Keratinocyte (primary cell): Measurements from ENCODE around the gene DET1. TPM values are rescaled to one million over a fixed set of nuclear protein-coding genes. Genes with fewer than 3 reads are reported as not detected.
A peak's percentile ranks its signal among the peaks of the same experiment; 100 is the strongest.
"Not testable (repeated sequence)": the region's sequence is repeated elsewhere in the genome, so short reads cannot be mapped to it uniquely, and the experiment has no call there.

Experiments
- DNase-seq: peaks from one replicate; pipeline ENCODE4 v3.0.0-alpha.2; 2011; ENCODE audit warnings: low read depth, missing footprints, low spot score
- FAIRE-seq: peaks from 2 replicates; lab custom pipeline; 2011; peaks lifted over from hg19 to GRCh38; lab: Jason Lieb, UNC
- H2AFZ ChIP-seq: 2 replicates; pipeline ENCODE4 v1.6.0; 2012; ENCODE audit warnings: low read length, control low read depth, inconsistent platforms; ENCODE audit not compliant: control insufficient read depth
- H3K27ac ChIP-seq: 2 replicates; pipeline ENCODE4 v1.5.1; 2011; ENCODE audit warnings: low read length; ENCODE audit not compliant: control insufficient read depth, insufficient read depth
- H3K27me3 ChIP-seq: 3 replicates; pipeline ENCODE4 v1.6.0; 2011; ENCODE audit warnings: low read length; ENCODE audit not compliant: control insufficient read depth, insufficient read depth; ENCODE audit errors: extremely low read depth
- H3K36me3 ChIP-seq, 2 experiments: 2 replicates in 1 of 2; 3 replicates in 1 of 2; pipeline ENCODE4 v1.5.1; 2011; ENCODE audit warnings: low read length in 2 of 2, mild to moderate bottlenecking in 1 of 2; ENCODE audit not compliant: control insufficient read depth in 2 of 2, insufficient read depth in 2 of 2; ENCODE audit errors: extremely low read depth in 1 of 2
- H3K4me1 ChIP-seq: 3 replicates; pipeline ENCODE4 v1.5.1; 2011; ENCODE audit warnings: low read length; ENCODE audit not compliant: control insufficient read depth, insufficient read depth; ENCODE audit errors: extremely low read depth
- H3K4me2 ChIP-seq: 3 replicates; pipeline ENCODE4 v1.6.0; 2011; ENCODE audit warnings: low read depth, low read length; ENCODE audit not compliant: control insufficient read depth, insufficient read depth; ENCODE audit errors: extremely low read depth
- H3K4me3 ChIP-seq, 3 experiments: fragments of 200-600 bp in 1 of 3; sonication (generic) in 1 of 3; 2 replicates in 2 of 3; 3 replicates in 1 of 3; pipeline ENCODE4 v1.5.1; 2011 to 2016; ENCODE audit warnings: low read length in 3 of 3, mild to moderate bottlenecking in 3 of 3, control low read depth in 2 of 3, inconsistent platforms in 1 of 3, low read depth in 1 of 3, mixed read lengths in 1 of 3, mixed run types in 1 of 3, moderate library complexity in 1 of 3; ENCODE audit not compliant: control insufficient read depth in 2 of 3, insufficient read depth in 2 of 3; ENCODE audit errors: extremely low read depth in 1 of 3
- H3K79me2 ChIP-seq: 2 replicates; pipeline ENCODE4 v1.6.0; 2012; ENCODE audit warnings: low read length; ENCODE audit not compliant: control insufficient read depth, insufficient read depth
- H3K9ac ChIP-seq: 3 replicates; pipeline ENCODE4 v1.6.0; 2011; ENCODE audit warnings: low read length; ENCODE audit not compliant: control insufficient read depth, insufficient read depth; ENCODE audit errors: extremely low read depth
- H3K9me1 ChIP-seq: 3 replicates; pipeline ENCODE4 v1.6.0; 2011; ENCODE audit warnings: low read length; ENCODE audit not compliant: control insufficient read depth, insufficient read depth; ENCODE audit errors: extremely low read depth
- H3K9me3 ChIP-seq: 2 replicates; pipeline ENCODE4 v1.5.1; 2012; ENCODE audit warnings: low read depth, low read length; ENCODE audit not compliant: control insufficient read depth
- H4K20me1 ChIP-seq: 3 replicates; pipeline ENCODE4 v1.6.0; 2011; ENCODE audit warnings: low read length; ENCODE audit not compliant: control insufficient read depth, insufficient read depth; ENCODE audit errors: extremely low read depth
- CTCF ChIP-seq, 3 experiments: IDR thresholded peaks in 1 of 3; conservative IDR thresholded peaks in 1 of 3; optimal IDR thresholded peaks in 1 of 3; 2 replicates in 2 of 3; 3 replicates in 1 of 3; pipeline versions ENCODE3 to v1.5.1; 2011; ENCODE audit warnings: low read length in 3 of 3, mild to moderate bottlenecking in 3 of 3, moderate library complexity in 2 of 3, control low read depth in 1 of 3, inconsistent platforms in 1 of 3; ENCODE audit not compliant: insufficient read depth in 2 of 3; ENCODE audit errors: extremely low read depth in 1 of 3
- EZH2 ChIP-seq: IDR thresholded peaks from one replicate; pipeline ENCODE4 v1.6.1; 2012; ENCODE audit warnings: inconsistent platforms, mild to moderate bottlenecking, low read length, moderate library complexity
- dilution Hi-C: fragments of 300-500 bp; cut with MboI; formaldehyde crosslinking; loops from one replicate; pipeline ENCODE4 v1.7.0; 2020; ENCODE audit warnings: low sequenced_read_pairs; ENCODE audit not compliant: extremely low pct_ligation_motif_present
- polyA plus RNA-seq, 5 experiments: library from polyadenylated mRNA; depleted of rRNA in 3 of 5; stranded (reverse) in 3 of 5; stranded (forward) in 1 of 5; unstranded in 1 of 5; fragments of >200 nt; gene quantifications; 1 replicate in 1 of 5; 2 replicates in 3 of 5; 3 replicates in 1 of 5; pipeline versions ENCODE4 v1.2.1 to v1.2.3, GENCODE V29; 2011 to 2012; ENCODE audit warnings: missing spikeins in 2 of 5, low read depth in 1 of 5, low replicate concordance in 1 of 5

The DET1 gene
- polyA plus RNA-seq, 1 donor (not counting 4 experiments of a cell fraction or from before 2014, with no cell fraction given) = 1.1 TPM

GRCh38 chr15:88469321-88469720, 77.2 kb downstream of the DET1 start:
- Histone ChIP-seq H2AFZ (no peak overlapping the region), H3K4me1 (peaks cover 16% of the 10 kb centered on the region), H3K27me3 (no peaks in the 10 kb centered on the region), H4K20me1 (no peaks in the 10 kb centered on the region), H3K4me3 (no peak overlapping the region), H3K9me3 (no peaks in the 10 kb centered on the region), H3K4me2 (no peak overlapping the region), H3K36me3 (peaks cover 6 to 11% of the 10 kb centered on the region in 2 experiments), H3K27ac (no peak overlapping the region), H3K9me1 (no peaks in the 10 kb centered on the region), H3K9ac (no peak overlapping the region), H3K79me2 (peaks cover 40% of the 10 kb centered on the region)
- FAIRE-seq (no peak), DNase-seq (no peak)
- TF ChIP-seq CTCF (optimal IDR thresholded peaks at IDR 0.05 in 1 of 3, IDR thresholded peaks at IDR 0.05 in 1 of 3, conservative IDR thresholded peaks at IDR 0.05 in 1 of 3; ENCODE audit: extremely low read depth in 1 of 3, insufficient read depth in 2 of 3, low read length in 3 of 3) (no peak), EZH2 (no peak)
- dilution Hi-C loops = no loop called here

- H3K9me1 ChIP-seq, DNase-seq, H3K9ac ChIP-seq, H3K4me3 ChIP-seq, H3K27ac ChIP-seq, dilution Hi-C loops, H2AFZ ChIP-seq, H3K9me3 ChIP-seq, H4K20me1 ChIP-seq, H3K27me3 ChIP-seq, FAIRE-seq: not testable (repeated sequence)
- H3K4me2 ChIP-seq = peak overlapping the region; percentile 95
- peaks cover 40% of the 10 kb centered on the region for H3K79me2 ChIP-seq
- H3K36me3 ChIP-seq = peaks cover 9 to 13% of the 10 kb centered on the region in 2 experiments
- peaks cover 16% of the 10 kb centered on the region for H3K4me1 ChIP-seq
Measured at GRCh38 chr15:88468721-88469120, 77.8 kb downstream of the DET1 start.

GRCh38 chr15:88467935-88468528, 78.4 kb downstream of the DET1 start:
- H3K27me3 ChIP-seq = no peaks in the 10 kb centered on the region
- H3K9me1 ChIP-seq = no peaks in the 10 kb centered on the region
- no peak for FAIRE-seq
- H2AFZ ChIP-seq = peak overlapping the region; percentile 97
- H3K9me3 ChIP-seq = no peaks in the 10 kb centered on the region
- H3K9ac ChIP-seq = peak overlapping the region; percentile 94
- peak; percentile 41 to 63 (median 53) for TF ChIP-seq CTCF (optimal IDR thresholded peaks at IDR 0.05 in 1 of 3, IDR thresholded peaks at IDR 0.05 in 1 of 3, conservative IDR thresholded peaks at IDR 0.05 in 1 of 3; ENCODE audit: extremely low read depth in 1 of 3, insufficient read depth in 2 of 3, low read length in 3 of 3)
- no peak for TF ChIP-seq EZH2
- dilution Hi-C loops = no loop called here
- no peaks in the 10 kb centered on the region for H4K20me1 ChIP-seq
- H3K4me2 ChIP-seq = peak overlapping the region; percentile 95
- peaks cover 40% of the 10 kb centered on the region for H3K79me2 ChIP-seq
- no peak for DNase-seq
- peak overlapping the region; percentile 73 to 91 (median 89) for H3K4me3 ChIP-seq
- H3K36me3 ChIP-seq = peaks cover 10 to 16% of the 10 kb centered on the region in 2 experiments
- H3K27ac ChIP-seq = peak overlapping the region; percentile 98
- H3K4me1 ChIP-seq = peaks cover 16% of the 10 kb centered on the region
